ENCODE measurements around the gene PDE1A.
"Not testable (repeated sequence)": the region's sequence is repeated elsewhere in the genome, so short reads cannot be mapped to it uniquely, and the experiment has no call there.

Gene PDE1A

GRCh38 chr2:182410120-182410519 lies 16.7 kb downstream of the PDE1A start:
- DNase-seq (ENCODE audit: low read depth in 3 of 3) = no peak

DNA sequence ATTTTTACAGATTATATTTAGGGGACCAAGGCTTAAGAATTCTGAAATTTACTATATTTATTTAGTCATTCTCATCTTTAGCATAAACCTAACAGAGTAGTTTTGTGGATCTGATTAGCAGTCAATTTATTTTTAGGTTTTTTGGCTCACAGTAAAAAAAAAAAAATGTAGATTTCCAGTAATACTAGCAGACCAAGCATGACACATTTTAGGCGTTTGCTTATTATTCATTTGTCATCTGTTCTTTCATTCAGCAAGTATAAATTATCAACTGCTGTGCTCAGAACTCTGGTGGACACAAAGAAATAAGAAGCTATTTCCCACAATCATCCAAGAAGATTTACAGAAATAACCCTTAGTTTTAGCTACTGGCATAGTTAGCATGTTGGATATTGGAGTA lies 20.6 kb downstream of the PDE1A start:
- DNase-seq (ENCODE audit: low read depth in 3 of 3) = no peak

GRCh38 chr2:182404975-182405561 lies 21.8 kb downstream of the PDE1A start:
- DNase-seq (ENCODE audit: low read depth in 3 of 3) = no peak

DNA sequence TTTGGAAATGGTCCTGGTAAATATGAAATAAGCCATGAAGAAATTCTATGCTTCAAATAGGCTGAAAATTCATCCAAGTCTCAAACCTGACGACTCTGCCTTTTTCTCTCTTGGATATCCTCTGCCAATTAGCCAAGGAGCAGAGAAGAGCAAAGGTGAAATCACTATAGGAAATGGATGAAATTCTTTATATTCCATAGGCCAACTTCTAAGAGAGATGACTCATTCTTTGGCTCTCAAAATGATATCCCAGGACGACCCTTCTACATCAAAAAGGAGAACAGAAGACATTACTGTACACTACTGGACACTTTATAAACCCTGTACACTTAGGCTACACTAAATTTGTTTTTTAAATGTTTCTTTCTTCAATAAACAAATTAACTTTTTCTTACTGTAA lies 22.7 kb downstream of the PDE1A start:
- DNase-seq (ENCODE audit: low read depth in 3 of 3) = no peak

- no peak for DNase-seq (ENCODE audit: low read depth in 3 of 3)
Observed at GRCh38 chr2:182393270-182393760, 33.5 kb downstream of the PDE1A start.

DNA sequence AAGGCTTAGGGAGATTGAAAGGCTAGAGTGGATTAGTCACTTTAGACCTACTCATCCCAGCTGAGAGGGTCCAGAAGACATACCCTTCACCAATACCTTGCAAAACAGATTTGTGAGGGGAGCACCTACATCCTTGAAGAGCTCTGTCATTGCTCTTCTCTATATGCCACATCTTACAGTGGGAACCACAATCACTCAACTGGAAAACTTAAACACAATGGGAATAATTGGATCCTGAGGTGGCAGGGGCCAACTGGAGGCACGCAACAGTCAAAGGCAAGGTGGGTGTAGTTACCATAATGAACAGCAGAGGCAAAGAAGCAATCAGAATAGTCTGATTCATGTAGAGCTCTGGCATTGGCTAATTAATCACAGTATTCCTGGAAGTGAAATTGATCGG lies 35.4 kb downstream of the PDE1A start:
- DNase-seq (ENCODE audit: low read depth in 3 of 3) = no peak

GRCh38 chr2:182386267-182386880 lies 40.5 kb downstream of the PDE1A start:
- DNase-seq (ENCODE audit: low read depth in 3 of 3) = not testable (repeated sequence)

DNA sequence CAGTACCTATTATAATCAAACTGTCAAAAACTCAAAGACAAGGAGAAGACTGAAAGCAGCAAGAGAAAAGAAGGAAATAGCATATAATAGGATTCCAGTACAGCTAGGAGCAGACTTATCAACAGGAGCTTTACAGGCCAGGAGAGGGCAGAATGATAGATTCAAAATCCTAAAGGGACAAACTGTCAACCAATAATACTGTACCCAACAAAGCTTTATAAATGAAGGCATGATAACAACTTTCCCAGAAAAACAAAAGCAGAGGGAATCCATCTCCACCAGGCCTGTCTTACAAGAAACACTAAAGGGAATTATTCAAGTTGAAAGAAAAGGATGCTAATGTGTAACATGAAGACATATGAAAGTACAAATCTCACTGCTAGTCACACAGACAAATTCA lies 42.0 kb downstream of the PDE1A start:
- no peak for DNase-seq (ENCODE audit: low read depth in 3 of 3)

GRCh38 chr2:182381225-182381624 lies 45.6 kb downstream of the PDE1A start:
- no peak for DNase-seq (ENCODE audit: low read depth in 3 of 3)

DNA sequence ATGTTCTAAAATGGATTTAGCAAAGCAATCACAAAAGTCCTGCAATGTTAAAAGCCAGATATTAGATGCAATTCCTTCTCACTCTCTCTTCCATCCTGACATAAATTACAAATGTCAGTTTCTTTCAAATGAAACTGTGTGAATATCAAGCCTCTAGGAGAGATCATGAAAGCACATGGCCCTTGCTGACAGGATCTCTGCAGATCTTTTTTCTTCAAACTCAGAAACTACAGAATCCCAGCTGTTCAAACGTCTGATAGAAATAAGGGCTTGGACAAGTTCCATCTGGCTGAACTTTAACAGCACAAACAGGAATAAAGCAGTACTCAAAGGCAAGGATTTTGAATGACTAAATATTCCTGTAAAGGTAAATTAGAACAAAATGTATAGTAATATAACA lies 47.6 kb downstream of the PDE1A start:
- DNase-seq (ENCODE audit: low read depth in 3 of 3) = no peak

- no peak for DNase-seq (ENCODE audit: low read depth in 3 of 3)
Observed at GRCh38 chr2:182378759-182379158, 48.1 kb downstream of the PDE1A start.

DNA sequence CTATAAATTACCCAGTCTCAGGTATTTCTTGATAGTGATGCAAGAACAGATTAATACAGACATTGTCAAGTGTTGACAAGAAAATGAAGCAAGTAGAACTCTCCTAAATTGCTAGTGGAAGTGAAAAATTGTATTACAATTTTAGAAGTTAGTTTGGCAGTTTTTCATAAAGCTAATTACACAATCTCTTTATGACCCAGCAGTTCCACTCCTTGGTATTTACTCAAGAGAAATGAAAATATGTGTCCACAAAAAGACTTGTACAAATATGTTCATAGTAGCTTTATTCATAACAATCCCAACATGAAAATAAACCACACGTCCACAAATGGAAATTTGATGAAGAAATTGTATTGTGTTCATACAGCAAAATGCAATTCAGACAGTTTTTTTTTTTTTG lies 49.4 kb downstream of the PDE1A start:
- DNase-seq (ENCODE audit: low read depth in 3 of 3) = no peak

DNA sequence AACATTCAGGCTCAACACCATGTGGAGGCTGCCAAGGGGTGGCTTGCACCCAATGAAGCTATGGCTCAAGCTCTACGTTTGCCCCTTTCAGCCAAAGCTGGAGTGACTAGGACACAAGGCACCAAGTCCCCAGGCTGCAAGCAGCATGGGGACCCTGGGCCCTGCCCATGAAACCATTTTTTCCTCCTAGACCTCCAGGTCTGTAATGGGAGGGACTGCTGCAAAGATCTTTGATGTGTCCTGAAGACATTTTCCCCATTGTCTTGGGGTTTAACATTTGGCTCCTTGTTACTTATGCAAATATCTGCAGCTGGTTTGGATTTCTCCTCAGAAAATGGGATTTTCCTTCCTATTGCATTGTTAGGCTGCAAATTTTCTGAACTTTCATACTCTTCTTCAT lies 51.0 kb downstream of the PDE1A start:
- no peak for DNase-seq (ENCODE audit: low read depth in 3 of 3)

- DNase-seq (ENCODE audit: low read depth in 3 of 3) = no peak
Observed at GRCh38 chr2:182372661-182373060, 54.2 kb downstream of the PDE1A start.

- DNase-seq (ENCODE audit: low read depth in 3 of 3) = no peak
Observed at GRCh38 chr2:182368996-182369395, 57.8 kb downstream of the PDE1A start.

- no peak for DNase-seq (ENCODE audit: low read depth in 3 of 3)
Observed at GRCh38 chr2:182368446-182368845, 58.4 kb downstream of the PDE1A start.

- no peak for DNase-seq (ENCODE audit: low read depth in 3 of 3)
Observed at GRCh38 chr2:182367401-182367800, 59.4 kb downstream of the PDE1A start.

- no peak for DNase-seq (ENCODE audit: low read depth in 3 of 3)
Observed at GRCh38 chr2:182366628-182367027, 60.2 kb downstream of the PDE1A start.

DNA sequence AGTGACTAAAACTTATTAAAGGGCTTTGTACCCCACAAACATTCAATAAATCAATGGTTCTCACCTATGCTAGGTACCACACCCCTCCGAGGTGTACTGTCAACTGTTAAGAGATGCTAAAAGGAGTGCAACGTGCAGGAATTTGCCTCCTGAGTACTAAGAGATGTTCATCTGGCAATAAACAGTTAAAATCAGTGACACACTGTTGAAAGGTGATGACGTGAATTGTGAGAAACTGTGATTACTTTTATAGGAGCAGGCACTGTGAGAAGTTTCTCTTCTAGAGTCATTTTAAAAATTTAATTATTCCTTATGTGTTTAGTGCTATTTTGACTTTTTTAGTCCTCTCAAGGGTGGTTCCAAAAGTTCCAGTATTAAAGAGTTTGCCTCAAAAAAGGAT lies 61.0 kb downstream of the PDE1A start:
- no peak for DNase-seq (ENCODE audit: low read depth in 3 of 3)

- DNase-seq (ENCODE audit: low read depth in 3 of 3) = no peak
Observed at GRCh38 chr2:182361477-182361876, 65.4 kb downstream of the PDE1A start.

GRCh38 chr2:182360663-182361260 lies 66.1 kb downstream of the PDE1A start:
- DNase-seq (ENCODE audit: low read depth in 3 of 3) = no peak

DNA sequence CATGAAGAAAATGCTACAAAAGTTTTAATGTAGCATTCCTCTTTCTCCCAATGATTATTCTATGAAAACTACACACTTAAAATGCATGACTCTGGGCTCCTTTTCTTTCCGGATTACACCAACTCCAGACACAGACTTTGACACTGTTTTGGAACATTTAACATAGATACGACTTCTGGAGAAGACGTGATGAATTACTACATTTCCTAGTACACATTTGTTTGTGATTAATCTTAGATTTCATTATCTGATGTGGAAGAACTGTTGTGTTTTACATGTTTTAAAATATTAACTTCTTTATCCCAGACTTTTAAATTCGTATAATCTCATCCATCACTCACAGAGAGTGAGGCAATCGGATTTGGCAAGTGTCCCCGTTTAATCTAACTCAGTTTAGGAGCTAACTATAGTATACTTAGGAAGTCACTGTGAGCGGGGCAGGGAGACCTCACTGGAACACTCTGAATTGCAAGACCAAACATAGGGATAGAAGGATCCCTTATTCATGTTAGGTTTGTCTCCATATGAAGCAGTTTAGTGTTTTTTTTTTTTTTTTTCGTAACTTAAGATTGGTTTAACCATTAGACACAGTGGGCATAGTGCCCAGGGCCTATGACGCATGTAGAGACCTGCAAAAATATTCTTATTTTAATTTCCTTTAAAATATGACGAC lies 66.7 kb downstream of the PDE1A start:
- no peak for DNase-seq (ENCODE audit: low read depth in 3 of 3)
